ENCODE results near the gene HECTD4. TPM values are rescaled to one million over a fixed set of nuclear protein-coding genes. Genes with fewer than 3 reads are reported as not detected.

HECTD4 gene
- total RNA-seq, 1 donor from 2014 or later: 12.9 TPM

DNA sequence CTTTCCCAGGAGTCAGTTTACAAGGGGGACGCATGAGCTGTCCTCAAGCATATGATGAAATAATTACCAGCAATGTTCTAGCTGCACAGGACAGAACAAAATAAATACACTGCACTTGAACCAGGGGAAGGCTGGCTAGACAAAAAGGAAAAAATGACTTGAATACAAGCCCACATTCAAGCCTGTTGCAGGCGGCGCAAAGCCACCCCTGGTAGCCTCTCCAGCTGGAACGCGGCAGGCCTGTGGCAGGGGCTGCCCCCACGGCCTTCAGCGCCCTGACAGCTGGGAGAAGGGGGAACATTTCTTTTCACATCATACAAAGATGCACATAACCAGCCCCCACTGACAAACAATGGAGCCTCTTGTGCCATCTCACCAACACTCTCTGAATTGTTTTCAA, 199.7 kb downstream of the HECTD4 start:
- FAIRE-seq: no peak
- Histone ChIP-seq H3K27me3 (ENCODE audit: control insufficient read depth, insufficient read depth, low read length) (no peaks in the 10 kb centered on the region), H3K4me3 (ENCODE audit: low read depth, low read length) (no peak overlapping the region), H3K36me3 (ENCODE audit: control insufficient read depth, insufficient read depth, low read length) (peaks cover 16% of the 10 kb centered on the region)
- no peak for TF ChIP-seq CTCF (IDR thresholded peaks at IDR 0.05; ENCODE audit: insufficient read depth, low read length, severe bottlenecking)
- no peak for DNase-seq (ENCODE audit: low read depth)

DNA sequence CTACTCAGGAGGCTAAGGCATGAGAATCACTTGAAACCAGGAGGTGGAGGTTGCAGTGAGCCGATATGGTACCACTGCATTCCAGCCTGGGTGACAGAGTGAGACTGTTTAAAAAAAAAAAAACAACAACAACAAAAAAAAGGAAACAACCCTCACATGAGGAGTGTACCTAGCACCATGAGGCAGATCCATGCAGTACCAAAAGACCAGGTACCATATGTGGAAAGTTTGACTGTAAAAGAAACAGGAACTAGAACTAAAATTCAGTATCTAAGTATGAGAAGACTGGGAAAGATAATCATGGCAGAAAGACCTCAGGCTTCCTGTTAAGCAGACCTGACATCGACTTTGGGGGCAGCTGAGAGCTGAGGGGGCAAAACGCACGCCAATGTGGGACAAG, 201.8 kb downstream of the HECTD4 start:
- no peak for DNase-seq (ENCODE audit: low read depth)
- peaks cover 23% of the 10 kb centered on the region for H3K36me3 ChIP-seq (ENCODE audit: control insufficient read depth, insufficient read depth, low read length)
- H3K4me3 ChIP-seq (ENCODE audit: low read depth, low read length): no peak overlapping the region
- FAIRE-seq: no peak
- TF ChIP-seq CTCF (IDR thresholded peaks at IDR 0.05; ENCODE audit: insufficient read depth, low read length, severe bottlenecking): no peak
- no peaks in the 10 kb centered on the region for H3K27me3 ChIP-seq (ENCODE audit: control insufficient read depth, insufficient read depth, low read length)

GRCh38 chr12:112179916-112180315, 202.3 kb downstream of the HECTD4 start:
- Histone ChIP-seq H3K4me3 (ENCODE audit: low read depth, low read length) (no peak overlapping the region), H3K27me3 (ENCODE audit: control insufficient read depth, insufficient read depth, low read length) (no peaks in the 10 kb centered on the region), H3K36me3 (ENCODE audit: control insufficient read depth, insufficient read depth, low read length) (peaks cover 25% of the 10 kb centered on the region)
- TF ChIP-seq CTCF (IDR thresholded peaks at IDR 0.05; ENCODE audit: insufficient read depth, low read length, severe bottlenecking): no peak
- DNase-seq (ENCODE audit: low read depth) (no peak), FAIRE-seq (no peak)

DNA sequence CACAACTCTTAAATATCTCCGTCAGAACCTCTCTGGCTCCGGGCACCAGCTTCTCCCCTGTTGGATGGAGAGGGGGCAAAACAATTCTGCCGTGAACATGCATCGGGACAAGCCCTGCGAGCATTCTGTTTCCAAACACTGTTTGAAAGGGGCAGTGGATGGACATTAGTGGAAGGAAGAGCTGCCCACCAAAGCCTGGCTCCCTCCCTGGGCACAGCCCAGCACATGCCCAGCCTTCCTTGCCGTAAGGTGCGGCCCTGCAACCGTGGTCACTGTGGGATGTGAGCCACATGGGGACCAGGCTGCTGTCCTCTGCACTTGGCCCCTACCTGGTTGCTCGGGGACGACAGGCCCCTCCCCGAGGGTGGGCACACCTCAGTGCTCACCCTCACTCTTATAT, 202.9 kb downstream of the HECTD4 start:
- peaks cover 22% of the 10 kb centered on the region for H3K36me3 ChIP-seq (ENCODE audit: control insufficient read depth, insufficient read depth, low read length)
- FAIRE-seq: no peak
- H3K4me3 ChIP-seq (ENCODE audit: low read depth, low read length): no peak overlapping the region
- DNase-seq (ENCODE audit: low read depth): no peak
- TF ChIP-seq CTCF (IDR thresholded peaks at IDR 0.05; ENCODE audit: insufficient read depth, low read length, severe bottlenecking): no peak
- H3K27me3 ChIP-seq (ENCODE audit: control insufficient read depth, insufficient read depth, low read length): no peaks in the 10 kb centered on the region

DNA sequence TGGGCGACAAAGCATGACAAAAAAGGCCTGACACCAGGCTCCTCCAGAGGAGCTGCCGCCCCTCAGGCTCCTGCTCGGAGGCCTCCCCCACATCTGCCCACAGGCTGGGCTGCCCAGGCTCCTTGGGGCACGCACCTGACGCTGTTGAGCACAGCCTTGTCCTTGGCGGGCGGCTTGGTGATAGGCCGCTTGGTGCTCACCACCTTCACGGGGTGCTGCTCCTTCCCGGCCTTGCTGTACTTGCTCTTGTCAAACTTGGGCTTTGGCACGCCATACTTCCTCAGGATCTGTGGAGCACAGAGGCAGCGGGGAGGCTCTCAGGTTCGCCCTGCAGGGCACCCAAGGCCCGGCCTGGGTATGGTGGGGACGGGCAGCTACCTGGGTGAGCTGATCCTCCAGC, 203.4 kb downstream of the HECTD4 start:
- H3K36me3 ChIP-seq (ENCODE audit: control insufficient read depth, insufficient read depth, low read length): peaks cover 19% of the 10 kb centered on the region
- no peaks in the 10 kb centered on the region for H3K27me3 ChIP-seq (ENCODE audit: control insufficient read depth, insufficient read depth, low read length)
- TF ChIP-seq CTCF (IDR thresholded peaks at IDR 0.05; ENCODE audit: insufficient read depth, low read length, severe bottlenecking): no peak
- FAIRE-seq (no peak), DNase-seq (ENCODE audit: low read depth) (no peak)
- H3K4me3 ChIP-seq (ENCODE audit: low read depth, low read length): no peak overlapping the region

DNA sequence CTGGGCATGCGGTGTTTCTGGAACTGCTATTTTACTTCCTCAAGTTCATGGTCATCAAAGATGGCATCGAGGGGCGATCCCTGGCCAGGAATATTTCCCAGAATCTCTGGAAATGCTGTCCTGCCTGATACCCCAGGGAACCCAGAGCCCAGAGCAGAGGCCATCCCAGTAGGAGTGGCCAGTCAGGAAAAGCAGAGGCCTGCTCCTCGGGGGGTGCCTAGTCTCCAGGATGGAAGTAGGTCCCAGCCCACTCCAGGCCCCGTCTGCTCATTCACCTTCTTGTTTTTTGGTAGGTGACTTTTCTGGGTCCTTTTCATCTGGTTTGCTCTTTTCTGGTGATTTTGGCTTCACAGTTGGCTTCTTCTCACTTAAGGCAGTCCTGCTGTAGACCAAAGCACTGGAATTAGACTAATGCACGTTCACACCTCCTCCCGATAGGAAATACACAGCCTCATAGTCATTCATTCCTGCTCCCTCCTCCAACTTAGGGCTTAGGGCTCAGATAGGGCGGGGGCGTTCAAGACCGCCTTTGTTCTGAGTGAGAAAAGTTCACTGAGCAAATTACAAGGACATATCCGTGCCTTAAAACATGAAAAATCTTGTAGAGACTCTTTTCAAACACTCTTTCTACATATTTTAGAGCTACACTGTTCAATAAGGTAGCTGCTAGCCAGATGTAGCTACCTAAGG, 205.8 kb downstream of the HECTD4 start:
- no peak for TF ChIP-seq CTCF (IDR thresholded peaks at IDR 0.05; ENCODE audit: insufficient read depth, low read length, severe bottlenecking)
- DNase-seq (ENCODE audit: low read depth) (no peak), FAIRE-seq (no peak)
- Histone ChIP-seq H3K36me3 (ENCODE audit: control insufficient read depth, insufficient read depth, low read length) (peaks cover 17% of the 10 kb centered on the region), H3K4me3 (ENCODE audit: low read depth, low read length) (no peak overlapping the region), H3K27me3 (ENCODE audit: control insufficient read depth, insufficient read depth, low read length) (no peaks in the 10 kb centered on the region)
